Peyer's patch (tissue), 4 donors: ENCODE data around the gene TAF11. TPM values are rescaled to one million over a fixed set of nuclear protein-coding genes. Genes with fewer than 3 reads are reported as not detected.

ENCODE experiments used
- DNase-seq, 3 donors: peaks; one replicate each; pipeline ENCODE4 v3.0.0-alpha.2; 2017 to 2019
- H3K27ac ChIP-seq, 4 donors: fragments of 200-600 bp; sonication (generic); one replicate each; pipeline ENCODE4 v1.5.1; 2016 to 2019
- H3K27me3 ChIP-seq, 2 donors: fragments of 200-600 bp; sonication (generic); one replicate each; pipeline ENCODE4 v1.5.1; 2019
- H3K36me3 ChIP-seq, 3 donors: fragments of 200-600 bp; sonication (generic); one replicate each; pipeline ENCODE4 v1.5.1; 2016 to 2019
- H3K4me1 ChIP-seq, 4 donors: fragments of 200-600 bp; sonication (generic); one replicate each; pipeline ENCODE4 v1.5.1; 2016 to 2019
- H3K4me3 ChIP-seq, 4 donors: fragments of 200-600 bp; sonication (generic); 1 replicate in 3 of 4; 2 replicates in 1 of 4; pipeline ENCODE4 v1.5.1; 2016 to 2019; ENCODE audit warnings: mild to moderate bottlenecking in 1 of 4
- H3K9me3 ChIP-seq, 4 donors: fragments of 200-600 bp; sonication (generic); one replicate each; pipeline ENCODE4 v1.5.1; 2016 to 2019; ENCODE audit warnings: mild to moderate bottlenecking in 1 of 4
- CTCF ChIP-seq, 6 experiments: fragments of 450-650 bp in 4 of 6; fragments of 200-600 bp in 2 of 6; sonication (generic) in 1 of 6; IDR thresholded peaks; one replicate each; pipeline ENCODE4 v1.5.1; 2017 to 2019; ENCODE audit warnings: antibody characterized with exemption in 6 of 6, mild to moderate bottlenecking in 3 of 6, moderate library complexity in 1 of 6
- POLR2A ChIP-seq, 2 donors: fragments of 450-650 bp; IDR thresholded peaks; one replicate each; pipeline ENCODE4 v1.5.1; 2017; ENCODE audit warnings: antibody characterized with exemption in 2 of 2, mild to moderate bottlenecking in 2 of 2, moderate library complexity in 2 of 2
- total RNA-seq, 4 donors: library from RNA; depleted of rRNA; stranded (reverse); fragments of >200 nt; gene quantifications; one replicate each; pipeline ENCODE4 v1.1.0, GENCODE V29; 2016

TAF11 gene
- total RNA-seq, 4 donors from 2014 or later, result 22.1 to 30.5 (median 25.4) TPM

- H3K4me1 ChIP-seq, result no peaks in the 10 kb centered on the region
- H3K27ac ChIP-seq, result no peak overlapping the region
- no peaks in the 10 kb centered on the region for H3K27me3 ChIP-seq
- TF ChIP-seq POLR2A (IDR thresholded peaks at IDR 0.05) (no peak), CTCF (IDR thresholded peaks at IDR 0.05) (no peak)
- no peak overlapping the region for H3K4me3 ChIP-seq
- H3K36me3 ChIP-seq, result no peaks in the 10 kb centered on the region
- no peak for DNase-seq
- no peaks in the 10 kb centered on the region for H3K9me3 ChIP-seq
Measured at GRCh38 chr6:34919651-34920050, 31.8 kb upstream of the TAF11 start.

GRCh38 chr6:34917626-34918285 lies 29.9 kb upstream of the TAF11 start:
- Histone ChIP-seq H3K27ac (no peak overlapping the region), H3K36me3 (no peaks in the 10 kb centered on the region), H3K4me3 (no peak overlapping the region), H3K9me3 (no peaks in the 10 kb centered on the region), H3K4me1 (peaks cover 0 to 6% (median 0%) of the 10 kb centered on the region in 4 donors), H3K27me3 (no peaks in the 10 kb centered on the region)
- TF ChIP-seq CTCF (IDR thresholded peaks at IDR 0.05) (no peak), POLR2A (IDR thresholded peaks at IDR 0.05) (no peak)
- no peak for DNase-seq

- peaks cover 0 to 11% (median 0%) of the 10 kb centered on the region in 4 donors for H3K4me1 ChIP-seq
- no peaks in the 10 kb centered on the region for H3K9me3 ChIP-seq
- no peaks in the 10 kb centered on the region for H3K36me3 ChIP-seq
- no peak overlapping the region for H3K4me3 ChIP-seq
- TF ChIP-seq POLR2A (IDR thresholded peaks at IDR 0.05) (no peak), CTCF (IDR thresholded peaks at IDR 0.05) (no peak)
- DNase-seq, result no peak
- H3K27me3 ChIP-seq, result no peaks in the 10 kb centered on the region
- no peak overlapping the region for H3K27ac ChIP-seq
Measured at GRCh38 chr6:34916348-34916967, 28.6 kb upstream of the TAF11 start.

- H3K27ac ChIP-seq, result no peak overlapping the region
- H3K36me3 ChIP-seq, result no peaks in the 10 kb centered on the region
- no peaks in the 10 kb centered on the region for H3K9me3 ChIP-seq
- no peak overlapping the region for H3K4me3 ChIP-seq
- no peak for DNase-seq
- H3K27me3 ChIP-seq, result no peaks in the 10 kb centered on the region
- H3K4me1 ChIP-seq, result peaks cover 0 to 11% (median 2%) of the 10 kb centered on the region in 4 donors
- TF ChIP-seq POLR2A (IDR thresholded peaks at IDR 0.05) (no peak), CTCF (IDR thresholded peaks at IDR 0.05) (no peak)
Measured at GRCh38 chr6:34914358-34914757, 26.5 kb upstream of the TAF11 start.

- H3K27ac ChIP-seq, result no peak overlapping the region
- H3K4me3 ChIP-seq, result no peak overlapping the region
- DNase-seq, result no peak
- H3K27me3 ChIP-seq, result no peaks in the 10 kb centered on the region
- H3K36me3 ChIP-seq, result no peaks in the 10 kb centered on the region
- TF ChIP-seq CTCF (IDR thresholded peaks at IDR 0.05), result no peak
- no peak for TF ChIP-seq POLR2A (IDR thresholded peaks at IDR 0.05)
- peaks cover 0 to 11% (median 2%) of the 10 kb centered on the region in 4 donors for H3K4me1 ChIP-seq
- no peaks in the 10 kb centered on the region for H3K9me3 ChIP-seq
Measured at GRCh38 chr6:34912715-34913464, 25.0 kb upstream of the TAF11 start.
